ENCODE measurements around the gene ZNF665.

ZNF665 gene

GRCh38 chr19:53156850-53157249 lies 36.3 kb downstream of the ZNF665 start:
- TF ChIP-seq, protein P1, sequence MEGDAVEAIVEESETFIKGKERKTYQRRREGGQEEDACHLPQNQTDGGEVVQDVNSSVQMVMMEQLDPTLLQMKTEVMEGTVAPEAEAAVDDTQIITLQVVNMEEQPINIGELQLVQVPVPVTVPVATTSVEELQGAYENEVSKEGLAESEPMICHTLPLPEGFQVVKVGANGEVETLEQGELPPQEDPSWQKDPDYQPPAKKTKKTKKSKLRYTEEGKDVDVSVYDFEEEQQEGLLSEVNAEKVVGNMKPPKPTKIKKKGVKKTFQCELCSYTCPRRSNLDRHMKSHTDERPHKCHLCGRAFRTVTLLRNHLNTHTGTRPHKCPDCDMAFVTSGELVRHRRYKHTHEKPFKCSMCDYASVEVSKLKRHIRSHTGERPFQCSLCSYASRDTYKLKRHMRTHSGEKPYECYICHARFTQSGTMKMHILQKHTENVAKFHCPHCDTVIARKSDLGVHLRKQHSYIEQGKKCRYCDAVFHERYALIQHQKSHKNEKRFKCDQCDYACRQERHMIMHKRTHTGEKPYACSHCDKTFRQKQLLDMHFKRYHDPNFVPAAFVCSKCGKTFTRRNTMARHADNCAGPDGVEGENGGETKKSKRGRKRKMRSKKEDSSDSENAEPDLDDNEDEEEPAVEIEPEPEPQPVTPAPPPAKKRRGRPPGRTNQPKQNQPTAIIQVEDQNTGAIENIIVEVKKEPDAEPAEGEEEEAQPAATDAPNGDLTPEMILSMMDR (conservative IDR thresholded peaks at IDR 0.05; ENCODE audit: low read depth, low read length) = no peak
- DNase-seq (ENCODE audit: low read depth) = no peak
- no peak overlapping the region for H3K4me3 ChIP-seq (ENCODE audit: low read depth, low read length)

DNA sequence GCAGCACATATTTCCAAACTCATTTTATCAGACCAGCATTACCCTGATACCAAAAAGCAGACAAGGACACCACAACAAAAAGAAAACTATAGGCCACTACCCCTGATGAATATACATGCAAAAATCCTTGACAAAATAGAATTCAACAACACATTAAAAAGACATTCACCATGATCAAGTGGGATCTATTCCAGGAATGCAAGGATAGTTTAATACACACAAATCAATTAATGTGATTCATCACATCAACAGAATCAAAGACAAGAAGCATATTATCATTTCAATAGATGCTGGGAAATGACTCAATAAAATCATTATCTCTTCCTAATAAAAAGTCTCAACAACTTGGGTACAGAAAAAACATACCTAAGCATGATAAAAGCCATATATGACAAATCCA lies 45.5 kb downstream of the ZNF665 start:
- H3K4me3 ChIP-seq (ENCODE audit: low read depth, low read length) = no peak overlapping the region
- TF ChIP-seq, protein P1 (conservative IDR thresholded peaks at IDR 0.05; ENCODE audit: low read depth, low read length) = no peak
- DNase-seq (ENCODE audit: low read depth) = no peak

DNA sequence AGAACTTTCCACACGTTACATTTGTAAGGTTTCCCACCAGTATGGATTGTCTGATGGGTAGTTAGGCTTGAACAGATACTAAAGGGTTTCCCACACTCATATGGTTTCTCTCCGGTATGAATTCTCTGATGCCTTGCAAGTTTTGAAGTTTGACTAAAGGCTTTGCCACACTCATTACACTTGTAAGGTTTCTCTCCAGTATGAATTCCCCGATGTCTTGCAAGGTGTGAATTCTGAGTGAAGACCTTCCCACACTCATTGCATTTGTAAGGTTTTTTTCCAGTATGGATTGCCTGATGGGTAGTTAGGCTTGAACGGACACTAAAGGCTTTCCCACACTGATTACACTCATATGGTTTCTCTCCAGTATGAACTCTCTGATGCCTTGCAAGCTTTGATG lies 52.8 kb downstream of the ZNF665 start:
- TF ChIP-seq, protein P1 (conservative IDR thresholded peaks at IDR 0.05; ENCODE audit: low read depth, low read length) = no peak
- H3K4me3 ChIP-seq (ENCODE audit: low read depth, low read length) = no peak overlapping the region
- DNase-seq (ENCODE audit: low read depth) = no peak

- no peak for DNase-seq (ENCODE audit: low read depth)
- H3K4me3 ChIP-seq (ENCODE audit: low read depth, low read length) = no peak overlapping the region
- TF ChIP-seq, protein P1 (conservative IDR thresholded peaks at IDR 0.05; ENCODE audit: low read depth, low read length) = no peak
Observed at GRCh38 chr19:53136432-53136831, 56.7 kb downstream of the ZNF665 start.

GRCh38 chr19:53132141-53132991 lies 60.8 kb downstream of the ZNF665 start, which contains the start of gene ZNF415:
ZNF415 (minus strand) TSS chr19:53132910; CDS start chr19:53122676, 10,234 bp downstream.
- DNase-seq (ENCODE audit: low read depth) = peak; percentile 80
- TF ChIP-seq, protein P1 (conservative IDR thresholded peaks at IDR 0.05; ENCODE audit: low read depth, low read length) = no peak
- H3K4me3 ChIP-seq (ENCODE audit: low read depth, low read length) = peak within 1 kb of the TSS; percentile 78

- H3K4me3 ChIP-seq (ENCODE audit: low read depth, low read length) = peak overlapping the region; percentile 78
- no peak for DNase-seq (ENCODE audit: low read depth)
- TF ChIP-seq, protein P1 (conservative IDR thresholded peaks at IDR 0.05; ENCODE audit: low read depth, low read length) = no peak
Observed at GRCh38 chr19:53131727-53132126, 61.4 kb downstream of the ZNF665 start.

Measured in choroid plexus epithelial cell (primary cell).